T-helper 22 cell (primary cell): Measurements from ENCODE around the gene LCMT1.
"Not testable (repeated sequence)": the region's sequence is repeated elsewhere in the genome, so short reads cannot be mapped to it uniquely, and the experiment has no call there.

Experiments
- DNase-seq: peaks from one replicate; pipeline ENCODE4 v3.0.0-alpha.2; 2020; ENCODE audit warnings: low read depth

Gene LCMT1

DNA sequence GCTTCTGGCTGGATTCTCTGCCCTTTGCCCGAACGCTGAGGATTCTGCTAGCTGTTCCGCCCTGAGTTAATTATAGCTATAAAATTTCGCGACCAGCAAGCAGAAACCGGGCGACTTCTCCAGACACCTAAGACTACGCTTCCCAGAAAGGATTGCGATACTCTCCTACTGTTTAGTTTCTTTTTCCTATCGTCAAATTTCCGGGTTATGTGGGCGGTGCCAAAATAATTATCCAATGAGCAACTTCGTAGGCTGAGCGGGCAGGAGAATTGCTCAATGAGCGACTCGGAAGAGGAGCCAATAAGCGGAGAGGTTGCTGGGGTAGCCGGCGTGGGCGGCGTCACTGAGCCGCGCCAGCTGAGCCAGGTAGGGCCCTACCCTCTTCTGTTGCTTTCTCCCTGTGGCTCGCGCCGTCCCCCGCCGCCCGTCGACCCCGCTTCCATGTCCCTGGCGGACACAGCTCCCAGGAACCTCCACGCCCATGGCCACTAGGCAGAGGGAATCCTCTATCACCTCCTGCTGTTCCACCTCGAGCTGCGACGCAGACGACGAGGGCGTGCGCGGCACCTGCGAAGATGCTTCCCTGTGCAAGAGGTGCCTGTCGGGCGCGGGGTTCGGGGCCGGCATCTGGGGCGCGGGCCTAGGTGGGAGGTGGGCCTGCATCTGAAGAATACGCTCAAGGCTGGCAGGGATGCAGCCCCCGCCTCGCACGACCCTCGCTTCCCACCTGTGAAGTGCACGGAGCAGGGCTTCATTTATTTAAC is at the start of gene LCMT1:
TSS of gene LCMT1 (plus strand) at position 340 of the 764 bp plus-strand sequence. CDS start at position 482, 142 bp downstream.
- DNase-seq: peak; percentile 85

DNA sequence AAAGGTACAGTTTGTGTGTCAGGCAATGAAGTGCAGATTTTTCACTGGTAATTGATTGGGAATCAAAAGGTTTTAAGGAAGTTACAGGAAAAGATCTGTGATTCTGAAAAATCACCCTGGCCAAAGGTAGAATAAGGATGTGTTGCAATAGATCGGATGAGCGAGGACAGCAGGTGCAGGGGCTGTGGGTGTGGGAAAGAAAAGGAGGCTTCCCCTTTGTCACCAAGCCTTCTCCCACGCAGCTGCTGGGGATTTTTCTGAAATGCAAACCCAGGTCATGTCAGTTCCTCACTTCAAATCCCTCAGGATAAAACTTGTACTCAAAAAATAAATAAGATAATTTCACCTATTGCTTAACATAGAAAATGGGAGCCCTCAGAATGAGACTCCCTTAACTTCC is 48.4 kb upstream of the LCMT1 start:
- DNase-seq: no peak

DNA sequence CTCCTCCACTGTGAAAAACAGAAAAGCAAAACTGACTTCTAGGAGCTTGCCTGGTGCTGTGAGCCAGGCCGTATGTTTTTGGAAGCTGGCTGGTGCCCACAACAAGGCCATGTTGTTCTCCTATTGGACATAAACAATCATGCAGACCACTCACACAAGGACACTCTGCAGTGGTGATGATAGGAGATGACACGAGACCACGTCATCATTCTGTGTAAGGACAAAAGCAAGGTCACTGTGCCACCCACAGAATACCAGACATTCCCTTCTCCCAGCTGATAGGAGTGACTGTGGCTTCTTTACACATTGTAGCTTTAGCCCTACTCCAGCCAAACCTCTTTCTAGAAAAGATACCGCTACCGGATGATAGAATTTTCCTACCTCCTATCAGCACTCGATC is 47.7 kb upstream of the LCMT1 start:
- DNase-seq: no peak

DNA sequence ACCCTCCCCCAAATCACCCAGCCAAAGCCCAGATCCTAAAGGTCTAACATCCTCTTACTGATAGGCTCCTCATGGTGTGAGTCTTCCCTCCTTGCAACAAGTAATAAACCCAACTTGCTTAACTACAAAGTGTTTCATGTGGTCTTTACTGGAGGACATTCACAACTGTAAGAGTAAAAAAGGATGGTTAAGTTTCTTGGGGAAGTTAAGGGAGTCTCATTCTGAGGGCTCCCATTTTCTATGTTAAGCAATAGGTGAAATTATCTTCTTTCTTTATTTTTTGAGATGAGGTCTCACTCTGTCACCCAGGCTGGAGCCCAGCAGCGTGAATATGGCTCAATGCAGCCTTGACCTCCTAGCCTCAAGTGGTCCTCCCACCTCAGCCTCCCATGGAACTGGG is 47.3 kb upstream of the LCMT1 start:
- DNase-seq: not testable (repeated sequence)

DNA sequence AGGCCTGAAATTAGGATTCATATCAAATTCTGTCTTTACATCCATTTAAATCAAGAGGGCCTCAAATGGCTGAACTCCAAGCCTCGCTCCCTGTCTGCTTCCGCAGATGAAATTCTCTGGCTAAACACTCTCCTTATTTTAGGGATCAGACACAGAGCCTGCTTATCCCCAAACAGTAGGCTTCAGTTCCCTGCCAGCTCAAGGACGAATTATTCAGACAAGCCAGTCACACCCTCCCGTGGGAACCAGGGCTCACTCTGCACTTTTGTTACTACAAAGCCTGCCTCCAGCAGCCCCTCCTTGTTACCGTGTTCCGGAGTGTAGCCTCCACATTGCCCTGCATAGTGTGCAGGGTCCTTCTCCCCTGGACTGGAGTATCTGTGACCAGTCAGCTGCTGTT is 46.6 kb upstream of the LCMT1 start:
- DNase-seq: no peak

DNA sequence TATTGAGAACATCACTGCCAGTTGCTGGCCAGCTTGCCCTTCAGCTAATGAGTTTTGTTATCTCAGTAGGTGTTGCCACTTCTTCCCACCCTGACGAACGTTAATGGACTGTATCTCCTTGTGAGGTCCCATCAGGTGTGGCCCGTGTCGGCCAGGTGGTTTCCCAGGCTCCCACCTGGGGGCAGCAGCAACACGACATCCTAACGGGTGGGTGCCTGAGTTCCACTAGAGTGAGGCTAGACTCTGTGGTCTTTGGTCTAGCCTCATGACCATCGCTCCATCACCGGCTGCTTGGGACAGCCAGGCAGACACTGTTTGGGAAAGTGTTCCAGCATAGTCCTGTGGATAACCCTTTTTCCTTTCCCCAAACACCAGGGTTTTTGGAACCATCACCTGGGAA is 45.6 kb upstream of the LCMT1 start:
- DNase-seq: no peak

DNA sequence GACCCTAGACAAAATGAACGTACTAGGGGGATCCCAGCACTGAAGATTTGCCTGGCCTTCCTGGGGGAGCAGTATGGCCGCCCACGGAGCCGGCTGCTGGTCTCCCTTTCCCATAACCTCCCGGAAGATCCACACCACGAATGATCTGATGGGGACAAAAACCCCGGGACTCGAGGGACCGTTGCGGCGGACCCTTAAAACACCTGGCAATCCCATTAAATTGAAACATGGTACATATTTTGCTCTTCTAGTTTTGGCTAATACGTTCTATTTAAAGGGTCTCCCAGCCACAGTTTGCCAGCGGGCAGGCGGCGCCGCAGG is 45.2 kb upstream of the LCMT1 start:
- DNase-seq: no peak

- peak; percentile 69 for DNase-seq
These were observed 44.6 kb upstream of the LCMT1 start for GRCh38 chr16:25066747-25067631.

GRCh38 chr16:25073854-25074253 is 37.7 kb upstream of the LCMT1 start:
- DNase-seq: no peak

DNA sequence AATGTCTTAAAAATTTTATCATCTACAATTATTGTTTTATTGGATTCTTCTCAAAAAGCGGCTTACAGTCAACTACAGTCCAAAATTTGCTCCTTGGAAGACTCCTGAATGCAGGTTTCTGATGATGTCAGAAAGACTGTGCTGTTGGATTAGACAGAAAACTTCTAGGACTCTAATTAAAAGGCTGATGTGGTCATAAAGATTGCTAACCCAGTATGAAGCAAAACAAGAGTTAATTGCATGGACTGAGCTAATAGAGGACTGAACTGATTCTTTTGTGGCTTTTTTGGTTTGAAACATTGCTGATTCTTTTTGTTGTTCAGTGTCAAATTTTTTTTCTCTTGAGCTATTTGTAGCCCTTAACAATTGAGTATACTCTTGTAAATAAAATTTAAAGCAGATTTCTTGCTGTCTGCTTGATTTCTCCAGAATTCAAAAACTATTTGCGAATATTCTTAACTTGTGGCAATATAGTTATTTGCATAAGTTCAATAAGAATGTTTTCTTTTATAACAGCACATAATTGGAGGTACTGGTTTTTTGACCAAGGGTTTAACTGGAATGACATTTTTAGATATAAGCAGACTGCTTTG is 33.1 kb upstream of the LCMT1 start:
- no peak for DNase-seq

DNA sequence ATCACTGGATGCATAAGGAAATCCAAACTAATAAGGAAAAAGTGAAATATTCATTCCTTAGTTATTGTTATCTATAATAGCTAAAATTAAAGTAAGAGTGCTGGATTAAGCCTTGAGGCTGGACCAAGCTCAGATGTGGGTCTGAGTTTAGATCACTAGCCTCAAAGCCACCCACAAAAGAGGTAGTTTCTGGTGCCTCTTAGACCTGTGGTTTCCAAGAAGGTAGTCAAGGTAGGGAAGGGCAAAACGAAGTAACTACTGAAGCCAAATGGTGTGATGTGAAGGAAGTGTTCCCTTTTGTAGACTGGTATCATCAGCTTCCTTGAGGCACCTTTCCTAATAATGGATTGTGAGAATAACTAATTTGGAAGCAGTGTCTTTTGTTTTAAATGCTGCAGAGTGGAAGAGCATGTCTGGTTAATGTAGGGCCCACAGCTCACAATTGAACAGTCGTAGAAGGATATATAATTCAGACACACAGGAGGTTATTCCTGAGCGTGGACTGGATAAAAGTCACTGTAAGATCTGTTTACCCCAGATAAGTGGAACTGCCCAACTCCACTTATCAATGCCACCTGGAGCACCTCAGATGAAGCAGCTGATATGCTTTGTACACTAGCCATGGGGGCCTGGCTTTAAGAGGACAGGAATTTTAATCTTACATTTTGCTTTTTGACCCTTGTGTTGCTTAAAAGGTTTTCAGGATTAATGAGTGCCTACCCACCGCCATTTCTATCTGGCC is 31.7 kb upstream of the LCMT1 start:
- DNase-seq: no peak

DNA sequence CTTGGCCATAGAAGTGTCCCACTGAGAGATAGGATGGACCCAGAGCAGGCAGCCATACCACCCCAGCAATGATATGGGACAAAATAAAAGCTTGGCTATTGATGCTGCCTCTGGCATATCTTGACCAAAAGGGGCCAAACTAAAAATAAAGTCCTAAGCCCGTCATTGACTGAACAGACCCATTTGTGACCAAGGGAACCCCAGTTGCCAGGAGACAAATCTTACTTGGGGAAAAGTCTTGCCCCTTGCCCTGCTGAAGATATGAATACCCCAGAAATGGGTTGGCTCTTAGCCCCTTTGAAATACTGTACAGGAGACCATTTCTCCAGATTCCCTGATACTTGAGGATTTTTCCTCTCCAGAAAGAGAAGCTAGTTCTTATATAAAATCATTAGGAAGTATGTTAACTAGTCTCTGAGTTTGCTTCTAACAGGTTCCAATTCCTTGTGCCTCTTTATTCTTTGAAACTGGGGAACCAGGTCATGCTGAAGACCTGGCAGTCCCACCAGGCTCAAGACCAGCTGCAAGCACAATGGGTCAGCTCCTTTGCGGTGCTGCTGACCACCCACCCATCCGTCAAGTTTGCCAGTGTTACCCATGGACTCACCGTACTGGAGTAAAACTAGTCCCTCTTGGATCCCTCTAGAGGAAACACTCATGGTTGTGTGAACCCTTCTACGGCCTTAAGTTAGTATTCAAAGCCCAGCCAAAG is 31.0 kb upstream of the LCMT1 start:
- DNase-seq: no peak

DNA sequence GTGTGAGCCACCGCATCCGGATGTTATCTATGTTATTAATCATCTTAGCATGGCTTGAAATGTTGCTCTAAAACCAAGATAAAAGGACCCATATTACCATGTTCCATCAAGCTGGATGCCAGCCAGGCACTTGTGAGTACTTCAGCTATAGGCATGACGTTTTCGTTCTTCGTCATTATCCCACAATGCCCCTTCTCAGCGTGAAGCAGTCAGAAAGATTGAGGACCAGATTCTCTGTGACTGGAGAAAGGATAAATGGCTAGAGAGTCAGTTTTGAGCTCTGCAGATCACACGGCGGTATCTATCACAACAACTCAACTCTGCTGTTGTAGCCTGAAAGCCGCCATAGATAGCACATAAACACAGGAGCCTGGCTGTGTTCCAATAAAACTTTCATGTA is 29.8 kb upstream of the LCMT1 start:
- DNase-seq: no peak

DNA sequence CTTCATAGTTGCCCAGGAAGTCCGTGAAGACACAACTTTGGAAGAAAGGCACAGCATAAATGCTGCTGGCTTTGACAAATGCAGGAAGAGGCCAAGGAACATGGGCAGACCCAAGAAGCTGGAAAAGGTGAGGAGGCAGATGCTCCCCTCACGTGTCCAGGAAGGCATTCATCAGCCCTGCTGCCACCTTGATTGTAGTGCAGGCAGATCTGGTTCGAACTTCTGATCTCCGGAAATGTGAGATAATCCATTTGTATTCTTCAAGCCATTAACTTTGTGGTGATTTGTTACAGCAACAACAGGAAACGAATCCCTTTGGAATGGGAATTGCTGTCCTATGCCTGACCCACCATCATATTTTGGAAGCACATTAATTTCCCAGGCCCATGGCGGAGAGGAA is 28.5 kb upstream of the LCMT1 start:
- DNase-seq: no peak

DNA sequence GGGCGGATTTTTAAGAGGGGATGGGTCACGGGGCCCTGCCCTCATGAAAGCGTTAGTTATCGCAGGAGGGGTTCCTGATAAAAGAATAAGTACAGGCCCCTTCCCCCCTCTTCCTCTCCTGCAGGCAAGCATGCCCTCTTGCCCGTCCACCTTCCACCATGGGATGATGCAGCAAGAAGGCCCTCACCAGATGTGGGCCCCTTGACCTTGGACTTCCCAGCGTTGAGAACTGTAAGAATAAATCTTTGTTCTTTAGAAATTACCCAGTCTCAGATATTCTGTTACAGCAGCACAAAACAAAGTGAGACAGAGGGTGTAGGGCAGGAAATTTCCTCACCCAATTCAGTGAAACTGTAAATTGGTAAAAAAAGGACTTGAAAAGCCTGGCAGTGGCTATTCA is 27.8 kb upstream of the LCMT1 start:
- DNase-seq: no peak

DNA sequence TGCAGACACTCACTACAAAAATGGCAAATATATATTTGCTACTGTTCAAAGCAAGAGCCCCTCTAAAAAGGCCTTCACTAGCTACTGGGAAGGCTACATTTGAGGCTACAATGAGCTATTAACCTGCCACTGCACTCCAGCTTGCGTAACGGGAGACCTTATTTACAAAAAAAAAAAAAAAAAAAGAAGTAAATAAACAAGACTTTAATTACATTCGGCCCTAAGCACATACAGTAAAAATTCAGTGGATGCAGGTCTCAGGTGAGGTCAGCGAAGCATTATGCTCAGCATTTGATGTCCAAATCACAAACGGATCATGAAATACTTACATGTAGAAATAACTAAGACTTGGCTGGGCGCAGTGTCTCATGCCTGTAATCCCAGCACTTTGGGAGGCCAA is 26.7 kb upstream of the LCMT1 start:
- DNase-seq: no peak

DNA sequence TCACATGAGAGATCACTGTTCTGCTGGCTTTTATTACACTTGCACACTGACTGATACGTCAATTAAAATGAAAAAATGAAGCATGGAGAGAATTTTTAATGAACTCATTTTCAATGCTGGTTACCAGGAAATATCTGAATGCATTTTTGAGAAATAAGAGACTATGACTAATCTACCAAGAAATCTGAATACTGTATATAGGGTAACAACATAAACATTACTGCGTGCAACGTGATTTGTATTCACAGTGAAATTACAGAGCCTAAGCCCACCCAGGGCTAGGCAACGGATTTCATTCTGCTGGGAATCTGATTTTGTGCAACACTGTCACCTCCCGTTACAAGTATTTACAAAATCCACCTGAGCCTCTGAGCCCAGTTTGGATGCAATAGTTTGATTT is 23.8 kb upstream of the LCMT1 start:
- DNase-seq: no peak

GRCh38 chr16:25089351-25089750 is 22.2 kb upstream of the LCMT1 start:
- no peak for DNase-seq

GRCh38 chr16:25092441-25092840 is 19.1 kb upstream of the LCMT1 start:
- DNase-seq: no peak

DNA sequence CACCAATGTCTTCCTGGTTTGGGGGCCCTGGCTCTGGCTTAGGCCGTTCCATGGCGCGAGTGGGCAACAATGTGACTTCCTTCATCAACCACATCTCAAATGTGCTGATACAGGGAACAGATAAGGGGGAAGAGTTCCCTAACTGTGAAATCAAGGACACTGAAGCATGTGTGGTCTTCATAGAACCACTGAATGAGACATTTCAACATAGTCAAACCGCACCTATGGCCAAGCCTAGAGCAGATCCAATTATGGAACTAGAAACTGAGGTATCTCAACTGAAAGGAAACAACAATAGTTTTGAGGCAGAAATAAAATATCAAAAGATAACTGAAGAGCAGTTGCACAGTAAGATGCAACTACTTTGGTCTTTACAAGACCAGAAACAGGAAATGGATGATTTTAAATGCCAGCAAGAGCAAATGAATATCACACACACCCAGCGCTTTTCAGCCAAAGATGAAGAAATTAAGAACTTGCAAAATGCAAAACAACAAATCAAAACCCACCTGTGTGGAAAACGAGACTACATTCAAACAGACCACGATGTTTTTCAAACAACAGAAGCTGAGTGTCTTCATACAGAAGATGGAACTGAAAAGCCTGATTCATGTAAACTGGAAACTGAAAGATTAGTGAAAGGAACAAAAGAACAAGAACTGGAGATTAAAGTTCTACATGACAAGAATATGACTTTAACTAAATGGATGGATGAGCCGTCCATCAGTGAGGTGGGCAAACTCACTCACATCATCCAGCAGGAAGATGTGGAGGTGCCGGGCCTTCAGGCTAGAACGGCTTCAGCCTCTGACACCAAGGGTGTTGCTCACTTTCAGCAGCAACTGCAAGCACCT is 18.1 kb upstream of the LCMT1 start:
- no peak for DNase-seq

GRCh38 chr16:25094596-25094995 is 16.9 kb upstream of the LCMT1 start:
- no peak for DNase-seq
